ENCODE results near the gene YJEFN3. TPM values are rescaled to one million over a fixed set of nuclear protein-coding genes. Genes with fewer than 3 reads are reported as not detected.

Gene YJEFN3
- total RNA-seq, 1 experiment from 2014 or later = 1.9 TPM

DNA sequence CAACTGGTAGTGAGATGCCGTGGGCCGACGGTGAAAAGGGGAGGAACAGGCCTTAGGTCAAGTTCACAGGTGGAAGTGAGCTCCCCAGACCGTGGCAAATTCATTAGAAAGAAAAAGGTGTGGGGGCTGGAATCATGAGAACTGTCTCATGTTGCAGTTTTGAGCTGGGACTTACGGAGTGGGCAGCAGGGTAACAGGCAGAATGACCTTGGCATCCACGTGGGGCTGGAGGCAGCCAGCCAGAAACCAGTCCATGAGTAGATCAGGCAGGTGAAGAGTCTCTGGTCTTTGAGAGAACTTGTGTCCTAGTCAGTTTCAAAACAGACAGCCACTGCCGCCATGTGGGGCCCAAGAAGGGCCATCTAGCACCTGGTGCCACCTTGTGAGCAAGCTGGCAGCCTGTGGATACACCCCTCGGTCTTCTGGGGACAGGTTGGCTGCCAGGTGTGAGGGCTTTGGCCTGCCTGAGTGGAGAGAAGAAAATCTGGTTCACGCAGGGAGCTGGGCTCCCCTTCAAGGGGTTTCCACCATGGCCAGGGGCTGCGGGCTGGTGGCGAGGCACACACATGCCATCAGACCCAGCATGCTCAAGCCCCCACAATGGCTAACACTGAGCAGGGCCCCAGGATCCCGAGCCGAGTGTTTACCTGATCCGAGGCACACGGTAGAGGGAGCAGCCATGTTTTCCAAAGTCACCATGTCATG lies 37.2 kb upstream of the YJEFN3 start:
- Histone ChIP-seq H3K36me3 (peaks cover 33% of the 10 kb centered on the region), H3K27me3 (no peaks in the 10 kb centered on the region), H3K9me3 (replicated peaks) (no peaks in the 10 kb centered on the region), H3K4me3 (no peak overlapping the region), H3K27ac (no peak overlapping the region), H3K4me1 (peaks cover 17% of the 10 kb centered on the region; the same call in 1 of the 2 replicates)
- DNase-seq = no peak

DNA sequence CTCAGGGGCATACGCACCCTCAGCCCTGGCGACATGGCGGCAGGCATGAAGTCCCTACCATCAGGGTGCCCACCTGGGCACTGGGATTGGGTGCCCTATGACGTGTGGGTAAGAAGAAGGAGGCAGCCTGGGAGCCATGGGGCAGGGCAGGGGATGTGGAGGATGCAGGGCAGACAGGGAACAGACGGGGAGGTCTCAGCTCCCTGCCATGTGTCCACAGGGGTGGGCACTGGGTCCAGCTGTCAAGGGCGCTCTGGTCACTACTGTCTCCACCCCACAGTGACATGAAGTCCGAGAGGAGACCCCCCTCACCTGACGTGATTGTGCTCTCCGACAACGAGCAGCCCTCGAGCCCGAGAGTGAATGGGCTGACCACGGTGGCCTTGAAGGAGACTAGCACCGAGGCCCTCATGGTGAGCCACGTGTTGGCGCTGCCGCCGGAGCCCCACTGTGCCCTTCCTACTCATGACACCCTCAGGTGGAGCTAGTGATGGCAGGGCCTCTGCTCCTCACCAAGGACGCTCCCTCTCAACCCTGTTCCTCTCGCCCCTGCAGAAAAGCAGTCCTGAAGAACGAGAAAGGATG lies 36.6 kb upstream of the YJEFN3 start:
- Histone ChIP-seq H3K9me3 (replicated peaks) (no peaks in the 10 kb centered on the region), H3K4me3 (no peak overlapping the region), H3K36me3 (peaks cover 40% of the 10 kb centered on the region), H3K27me3 (no peaks in the 10 kb centered on the region), H3K27ac (no peak overlapping the region), H3K4me1 (peaks cover 17% of the 10 kb centered on the region; the same call in 1 of the 2 replicates)
- no peak for DNase-seq

DNA sequence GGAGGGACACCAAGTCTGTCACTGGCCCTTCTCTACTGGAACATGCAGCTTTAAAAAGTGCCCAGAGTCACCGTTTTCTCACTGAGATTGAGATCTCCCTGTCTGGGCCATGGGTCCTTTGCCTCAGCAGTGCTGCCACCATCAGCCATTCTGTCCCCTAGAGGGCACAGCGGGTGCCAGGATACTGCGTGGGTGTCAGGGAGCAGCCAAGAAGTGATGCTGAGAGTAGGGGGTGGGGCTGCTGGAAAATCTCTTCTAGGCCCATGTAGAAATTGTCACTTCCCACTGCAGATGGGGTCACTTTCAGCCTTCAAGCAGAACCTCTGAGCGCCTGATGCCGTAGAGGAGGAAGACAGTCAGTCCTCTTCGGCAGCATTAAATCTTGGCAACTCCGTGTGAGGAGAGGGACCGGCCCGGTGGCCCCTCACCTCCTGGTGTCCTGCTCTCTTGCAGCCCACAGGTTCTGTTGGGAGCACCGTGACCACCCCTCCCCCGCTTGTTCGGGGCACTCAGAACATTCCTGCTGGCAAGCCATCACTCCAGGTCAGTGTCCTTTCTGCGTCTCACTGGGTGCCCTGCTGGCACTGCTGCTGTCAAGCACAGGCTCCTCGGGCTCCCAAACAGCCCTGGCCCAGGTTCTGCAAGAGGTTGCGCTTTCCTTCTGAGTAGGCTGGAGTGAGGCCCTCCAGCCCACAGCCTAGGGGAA lies 34.7 kb upstream of the YJEFN3 start:
- no peak for DNase-seq
- H3K27ac ChIP-seq = no peak overlapping the region
- H3K4me1 ChIP-seq = peaks cover 10% of the 10 kb centered on the region; the same call in 1 of the 2 replicates
- H3K9me3 ChIP-seq (replicated peaks) = no peaks in the 10 kb centered on the region
- no peaks in the 10 kb centered on the region for H3K27me3 ChIP-seq
- peaks cover 56% of the 10 kb centered on the region for H3K36me3 ChIP-seq
- no peak overlapping the region for H3K4me3 ChIP-seq

DNA sequence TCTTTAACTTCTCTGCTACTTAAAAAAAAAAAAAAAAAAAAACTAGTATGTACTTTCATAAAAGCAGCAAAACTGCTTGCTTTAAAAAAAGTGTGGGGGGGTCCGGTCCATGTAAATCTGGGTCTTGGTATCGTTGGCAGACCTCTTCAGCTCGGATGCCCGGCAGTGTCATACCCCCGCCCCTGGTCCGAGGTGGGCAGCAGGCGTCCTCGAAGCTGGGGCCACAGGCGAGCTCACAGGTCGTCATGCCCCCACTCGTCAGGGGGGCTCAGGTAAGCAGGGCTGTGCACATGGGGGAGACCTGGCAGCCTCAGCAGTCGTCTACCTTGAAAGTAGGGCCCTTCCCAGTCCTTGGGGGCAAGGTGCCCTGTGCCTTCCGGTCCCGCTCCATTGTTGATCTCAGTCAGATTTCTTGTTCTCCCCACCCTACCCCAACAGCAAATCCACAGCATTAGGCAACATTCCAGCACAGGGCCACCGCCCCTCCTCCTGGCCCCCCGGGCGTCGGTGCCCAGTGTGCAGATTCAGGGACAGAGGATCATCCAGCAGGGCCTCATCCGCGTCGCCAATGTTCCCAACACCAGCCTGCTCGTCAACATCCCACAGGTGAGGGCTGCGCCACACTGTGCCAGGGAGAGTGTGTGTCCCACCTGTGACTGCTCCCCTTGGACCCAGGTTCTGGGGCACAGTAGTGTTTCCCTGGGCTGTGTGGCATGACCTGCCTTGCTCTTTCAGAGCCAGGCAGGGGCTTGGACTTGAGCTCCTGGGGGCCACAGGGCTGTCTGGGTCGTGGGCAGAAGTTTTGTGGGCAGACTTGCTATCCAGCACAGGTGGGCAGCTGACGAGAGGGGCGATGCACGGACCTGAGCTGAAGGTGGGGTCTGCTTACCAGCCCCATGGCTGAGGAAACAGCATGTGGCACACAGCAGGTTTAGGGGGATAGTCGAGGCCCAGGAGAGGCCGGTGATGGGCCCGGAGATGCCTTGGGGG lies 32.8 kb upstream of the YJEFN3 start:
- Histone ChIP-seq H3K27ac (no peak overlapping the region), H3K9me3 (replicated peaks) (no peaks in the 10 kb centered on the region), H3K36me3 (peaks cover 61% of the 10 kb centered on the region), H3K4me1 (0 out of 2 replicates have a peak, but pooled peaks cover 2% of the 10 kb centered on the region), H3K4me3 (no peak overlapping the region), H3K27me3 (no peaks in the 10 kb centered on the region)
- no peak for DNase-seq

DNA sequence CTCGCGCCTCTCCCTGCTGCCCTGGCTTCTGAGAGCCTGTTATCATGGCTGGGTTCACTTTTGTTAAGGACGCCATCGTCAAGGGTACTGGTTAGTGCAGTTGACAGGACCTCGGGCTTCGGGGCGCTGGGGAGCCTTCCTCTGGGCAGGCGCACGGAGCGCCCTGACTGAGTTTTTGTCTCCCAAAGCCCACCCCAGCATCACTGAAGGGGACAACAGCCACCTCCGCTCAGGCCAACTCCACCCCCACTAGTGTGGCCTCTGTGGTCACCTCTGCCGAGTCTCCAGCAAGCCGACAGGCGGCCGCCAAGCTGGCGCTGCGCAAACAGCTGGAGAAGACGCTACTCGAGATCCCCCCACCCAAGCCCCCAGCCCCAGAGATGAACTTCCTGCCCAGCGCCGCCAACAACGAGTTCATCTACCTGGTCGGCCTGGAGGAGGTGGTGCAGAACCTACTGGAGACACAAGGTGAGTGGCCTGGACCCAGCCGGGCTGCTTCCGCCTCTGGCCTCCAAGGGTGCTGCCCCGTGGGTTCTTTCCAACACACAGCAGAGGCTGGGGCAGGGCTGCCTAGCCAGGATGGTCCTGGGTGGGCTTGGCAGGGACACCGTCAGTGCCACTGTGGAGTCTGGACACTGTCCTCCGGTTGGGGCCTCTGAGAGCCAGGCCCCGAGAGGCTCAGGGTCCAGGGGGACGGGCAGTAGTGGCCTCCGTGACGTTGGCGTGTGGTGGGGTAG lies 30.3 kb upstream of the YJEFN3 start:
- H3K27ac ChIP-seq = no peak overlapping the region
- DNase-seq = no peak
- no peak overlapping the region for H3K4me3 ChIP-seq
- H3K36me3 ChIP-seq = peaks cover 72% of the 10 kb centered on the region
- no peaks in the 10 kb centered on the region for H3K27me3 ChIP-seq
- no peaks in the 10 kb centered on the region for H3K4me1 ChIP-seq
- no peaks in the 10 kb centered on the region for H3K9me3 ChIP-seq (replicated peaks)

DNA sequence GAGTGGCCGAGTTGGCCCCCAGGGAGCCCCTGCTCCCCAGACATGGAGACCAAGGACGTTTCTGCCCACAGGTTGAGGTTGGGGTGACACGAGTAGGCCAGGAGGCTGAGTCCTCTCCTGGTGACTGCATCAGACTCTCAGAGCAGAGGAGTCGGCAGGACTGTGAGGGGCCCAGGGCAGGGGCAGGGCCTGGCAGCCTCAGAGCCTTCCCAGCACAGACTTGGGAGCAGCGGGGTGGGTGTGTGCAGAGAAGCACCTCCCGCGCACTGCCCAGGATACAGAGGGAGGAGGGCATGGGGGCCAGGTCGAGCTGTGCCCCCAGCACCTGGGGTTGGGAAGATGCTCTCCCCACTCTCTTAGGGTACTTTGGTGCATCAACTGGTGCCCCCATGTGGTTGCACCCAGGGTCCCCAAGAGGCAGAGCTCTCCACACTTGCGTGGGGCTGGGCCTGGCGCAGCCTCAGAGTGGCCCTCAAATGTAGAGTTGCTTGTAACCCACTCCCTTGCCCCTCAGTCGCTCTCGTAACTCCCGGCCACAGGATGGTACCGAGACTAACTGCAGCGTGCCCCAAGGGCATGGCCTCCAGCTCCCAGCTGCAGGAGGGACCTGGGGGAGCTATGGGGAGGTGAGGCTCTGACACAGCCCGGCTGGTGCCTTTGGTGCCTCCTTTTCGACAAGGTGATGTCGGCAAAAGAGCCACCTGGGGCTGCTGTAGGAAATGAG lies 29.3 kb upstream of the YJEFN3 start:
- no peak overlapping the region for H3K27ac ChIP-seq
- DNase-seq = no peak
- H3K9me3 ChIP-seq (replicated peaks) = no peaks in the 10 kb centered on the region
- H3K4me3 ChIP-seq = no peak overlapping the region
- H3K27me3 ChIP-seq = no peaks in the 10 kb centered on the region
- no peaks in the 10 kb centered on the region for H3K4me1 ChIP-seq
- peaks cover 73% of the 10 kb centered on the region for H3K36me3 ChIP-seq

DNA sequence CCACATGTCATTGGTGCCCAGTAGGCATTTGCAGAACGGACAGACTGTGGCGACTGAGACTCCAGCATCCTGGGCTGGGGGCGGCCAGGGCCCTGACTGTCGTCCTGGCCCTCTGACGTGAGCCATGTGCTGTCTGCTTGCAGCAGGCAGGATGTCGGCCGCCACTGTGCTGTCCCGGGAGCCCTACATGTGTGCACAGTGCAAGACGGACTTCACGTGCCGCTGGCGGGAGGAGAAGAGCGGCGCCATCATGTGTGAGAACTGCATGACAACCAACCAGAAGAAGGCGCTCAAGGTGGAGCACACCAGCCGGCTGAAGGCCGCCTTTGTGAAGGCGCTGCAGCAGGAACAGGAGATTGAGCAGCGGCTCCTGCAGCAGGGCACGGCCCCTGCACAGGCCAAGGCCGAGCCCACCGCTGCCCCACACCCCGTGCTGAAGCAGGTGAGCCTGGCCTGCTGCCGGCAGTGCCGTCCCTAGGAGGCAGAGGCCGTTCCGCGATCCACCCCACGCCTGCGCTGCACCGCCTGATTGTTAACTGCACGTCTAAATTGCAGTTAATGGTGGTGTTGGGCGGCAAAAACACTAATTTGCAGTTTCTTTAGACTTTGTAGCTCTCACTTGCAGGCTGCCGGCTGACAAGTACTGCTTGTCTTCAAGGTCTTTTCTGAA lies 27.6 kb upstream of the YJEFN3 start:
- no peak overlapping the region for H3K27ac ChIP-seq
- peaks cover 62% of the 10 kb centered on the region for H3K36me3 ChIP-seq
- no peak for DNase-seq

DNA sequence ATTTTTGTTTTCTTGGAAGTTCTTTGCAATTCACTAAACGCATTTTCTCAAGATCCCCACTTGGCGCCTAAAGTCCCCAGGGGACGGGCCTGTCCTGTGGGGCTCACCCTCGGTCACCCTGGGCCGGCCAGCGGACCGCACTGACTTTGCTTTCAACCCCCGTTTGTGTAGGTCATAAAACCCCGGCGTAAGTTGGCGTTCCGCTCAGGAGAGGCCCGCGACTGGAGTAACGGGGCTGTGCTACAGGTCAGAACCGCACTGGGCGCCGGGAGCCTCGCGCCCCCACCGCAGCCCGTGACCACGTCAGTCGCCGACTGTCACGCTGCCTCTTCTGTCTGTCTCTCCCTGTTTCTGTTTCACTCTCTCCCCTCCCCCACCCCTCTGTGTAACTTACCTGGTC lies 26.9 kb upstream of the YJEFN3 start:
- Histone ChIP-seq H3K27ac (no peak overlapping the region), H3K27me3 (no peaks in the 10 kb centered on the region), H3K9me3 (replicated peaks) (no peaks in the 10 kb centered on the region), H3K4me1 (no peaks in the 10 kb centered on the region), H3K36me3 (peaks cover 57% of the 10 kb centered on the region), H3K4me3 (no peak overlapping the region)
- no peak for DNase-seq

More for the DNA sequence above, 27.6 kb upstream of the YJEFN3 start:
- no peaks in the 10 kb centered on the region for H3K4me1 ChIP-seq
- no peaks in the 10 kb centered on the region for H3K27me3 ChIP-seq
- H3K4me3 ChIP-seq = no peak overlapping the region
- no peaks in the 10 kb centered on the region for H3K9me3 ChIP-seq (replicated peaks)

DNA sequence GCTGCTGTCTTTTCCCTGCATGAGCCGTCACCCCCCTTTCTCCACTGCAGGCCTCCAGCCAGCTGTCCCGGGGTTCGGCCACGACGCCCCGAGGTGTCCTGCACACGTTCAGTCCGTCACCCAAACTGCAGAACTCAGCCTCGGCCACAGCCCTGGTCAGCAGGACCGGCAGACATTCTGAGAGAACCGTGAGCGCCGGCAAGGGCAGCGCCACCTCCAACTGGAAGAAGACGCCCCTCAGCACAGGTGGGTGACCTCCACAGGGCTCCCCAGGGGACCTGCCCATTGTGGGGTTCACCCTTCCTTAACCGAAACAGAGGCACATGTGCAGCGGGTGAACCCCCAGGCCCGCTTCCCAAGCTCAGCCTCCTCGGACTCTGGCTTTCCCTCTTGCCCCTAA lies 26.4 kb upstream of the YJEFN3 start:
- Histone ChIP-seq H3K9me3 (replicated peaks) (no peaks in the 10 kb centered on the region), H3K4me3 (no peak overlapping the region), H3K36me3 (peaks cover 54% of the 10 kb centered on the region), H3K27me3 (no peaks in the 10 kb centered on the region), H3K27ac (no peak overlapping the region), H3K4me1 (no peaks in the 10 kb centered on the region)
- no peak for DNase-seq

DNA sequence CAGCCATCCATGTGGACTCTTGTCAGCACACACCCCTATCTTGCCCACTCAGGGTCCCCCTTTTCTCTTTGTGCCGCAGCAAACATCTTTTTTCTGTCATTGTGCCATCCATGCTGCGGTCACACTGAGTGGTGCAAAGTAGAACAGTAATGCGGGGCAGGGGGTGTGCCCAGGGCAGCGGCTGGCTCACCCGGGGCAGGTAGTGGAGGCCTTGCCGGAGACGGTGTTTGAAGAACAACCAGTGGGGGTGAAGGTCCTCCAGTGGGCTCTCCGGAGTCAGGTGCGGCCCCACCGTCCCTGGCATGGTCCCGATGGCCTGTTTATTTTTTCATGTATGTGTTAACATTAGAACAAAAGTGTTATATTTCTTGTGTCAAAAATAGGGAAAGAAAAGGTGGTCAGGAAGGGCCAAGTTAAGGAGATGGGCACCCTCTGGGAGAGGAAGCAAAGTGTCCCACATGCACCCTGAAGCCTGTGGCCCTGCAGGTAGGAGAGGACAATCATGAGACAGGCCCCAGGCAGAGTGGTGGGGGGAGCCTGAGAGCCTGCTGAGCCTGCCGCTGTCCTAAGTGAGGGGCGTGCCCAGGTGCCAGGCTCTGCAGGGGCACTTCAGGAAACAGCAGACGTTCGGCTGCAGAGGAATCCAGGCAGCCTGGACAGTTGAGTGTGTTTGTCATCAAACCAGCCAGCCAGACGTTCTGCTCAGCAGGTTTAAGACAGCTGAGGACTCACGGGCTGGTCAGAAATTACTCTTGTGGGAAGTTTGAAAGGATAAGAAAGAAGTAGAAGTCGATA lies 25.7 kb upstream of the YJEFN3 start:
- no peak overlapping the region for H3K27ac ChIP-seq
- peaks cover 55% of the 10 kb centered on the region for H3K36me3 ChIP-seq
- no peaks in the 10 kb centered on the region for H3K27me3 ChIP-seq
- no peak overlapping the region for H3K4me3 ChIP-seq
- no peaks in the 10 kb centered on the region for H3K9me3 ChIP-seq (replicated peaks)
- no peak for DNase-seq
- no peaks in the 10 kb centered on the region for H3K4me1 ChIP-seq

DNA sequence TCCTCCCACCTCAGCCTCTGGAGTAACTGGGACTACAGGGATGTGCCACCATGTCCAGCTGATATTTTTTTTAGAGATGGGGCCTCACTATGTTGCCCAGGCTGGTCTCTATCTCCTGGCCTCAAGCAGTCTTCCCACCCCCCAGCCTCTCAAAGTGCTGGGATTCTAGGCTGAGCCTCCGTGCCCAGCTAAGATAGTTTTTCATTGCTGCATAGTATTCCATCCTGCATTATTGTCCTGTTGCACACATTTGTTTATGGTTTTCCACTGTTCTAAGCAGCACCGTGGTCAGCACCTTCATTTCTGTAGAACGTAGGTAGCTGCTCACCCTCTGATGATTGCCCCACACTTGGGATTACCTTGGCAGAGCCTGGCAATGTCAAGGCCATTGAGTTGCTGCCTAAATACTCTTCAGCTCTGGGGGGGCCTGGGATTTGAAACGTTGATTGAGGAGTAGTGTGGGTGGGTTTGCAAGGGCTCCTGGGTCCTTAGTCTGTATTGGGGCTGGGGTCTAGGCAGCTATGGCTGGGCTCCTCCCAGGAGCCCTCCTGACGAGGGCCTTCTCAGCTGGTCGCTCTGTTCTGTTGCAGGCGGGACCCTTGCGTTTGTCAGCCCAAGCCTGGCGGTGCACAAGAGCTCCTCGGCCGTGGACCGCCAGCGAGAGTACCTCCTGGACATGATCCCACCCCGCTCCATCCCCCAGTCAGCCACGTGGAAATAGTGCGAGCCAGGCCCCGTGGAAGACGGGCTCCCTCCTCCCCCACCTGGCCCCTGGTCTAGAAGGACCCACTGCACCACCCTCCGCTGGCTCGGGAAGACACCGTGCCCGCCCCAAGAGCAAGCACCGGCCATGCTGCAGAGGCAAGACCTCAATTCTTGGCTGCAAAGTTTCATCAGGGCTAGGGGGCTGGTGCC lies 23.7 kb upstream of the YJEFN3 start:
- H3K4me1 ChIP-seq = no peaks in the 10 kb centered on the region
- H3K27me3 ChIP-seq = no peaks in the 10 kb centered on the region
- no peak overlapping the region for H3K27ac ChIP-seq
- peaks cover 41% of the 10 kb centered on the region for H3K36me3 ChIP-seq
- no peak for DNase-seq
- H3K9me3 ChIP-seq (replicated peaks) = no peaks in the 10 kb centered on the region
- H3K4me3 ChIP-seq = no peak overlapping the region
